Subcutaneous adipose tissue (tissue), 4 donors: ENCODE results near the gene CADM3. TPM values are rescaled to one million over a fixed set of nuclear protein-coding genes. Genes with fewer than 3 reads are reported as not detected.

ENCODE experiments used
- small RNA-seq: library from RNA; depleted of rRNA; stranded (forward); fragments of <200 nt; gene quantifications from one replicate; pipeline ENCODE3, GENCODE V24; 2016
- total RNA-seq, 4 donors: library from RNA; depleted of rRNA; stranded (reverse); fragments of >200 nt; gene quantifications; one replicate each; pipeline ENCODE4 v1.1.0, GENCODE V29; 2016
- TF ChIP-seq, protein P1 (sequence below): fragments of 450-650 bp; IDR thresholded peaks from one replicate; pipeline ENCODE4 v1.5.1; 2016; ENCODE audit warnings: low read depth, mild to moderate bottlenecking, control low read depth, antibody characterized with exemption, moderate library complexity

CADM3 gene
- total RNA-seq, 4 donors from 2014 or later: 2.8 to 19.7 (median 8.0) TPM

DNA sequence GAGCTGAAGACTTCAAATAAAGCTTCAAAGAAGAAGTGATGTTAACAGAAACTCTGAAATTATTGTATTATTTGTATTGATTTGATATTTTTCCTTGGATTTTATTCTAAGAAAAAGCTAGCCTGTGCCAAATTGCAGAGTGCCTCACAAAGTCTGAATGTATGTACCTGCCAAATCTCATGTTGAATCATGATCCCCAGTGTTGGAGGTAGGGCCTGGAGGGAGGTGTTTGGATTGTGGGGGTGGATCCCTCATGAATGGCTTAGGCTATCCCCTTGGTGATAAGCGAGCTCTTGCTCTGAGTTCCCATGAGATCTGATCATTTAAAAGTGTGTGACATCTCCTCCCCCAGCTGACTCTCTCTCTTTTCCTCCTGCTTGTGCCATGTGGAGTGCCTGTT is 76.9 kb downstream of the CADM3 start:
- TF ChIP-seq, protein P1, sequence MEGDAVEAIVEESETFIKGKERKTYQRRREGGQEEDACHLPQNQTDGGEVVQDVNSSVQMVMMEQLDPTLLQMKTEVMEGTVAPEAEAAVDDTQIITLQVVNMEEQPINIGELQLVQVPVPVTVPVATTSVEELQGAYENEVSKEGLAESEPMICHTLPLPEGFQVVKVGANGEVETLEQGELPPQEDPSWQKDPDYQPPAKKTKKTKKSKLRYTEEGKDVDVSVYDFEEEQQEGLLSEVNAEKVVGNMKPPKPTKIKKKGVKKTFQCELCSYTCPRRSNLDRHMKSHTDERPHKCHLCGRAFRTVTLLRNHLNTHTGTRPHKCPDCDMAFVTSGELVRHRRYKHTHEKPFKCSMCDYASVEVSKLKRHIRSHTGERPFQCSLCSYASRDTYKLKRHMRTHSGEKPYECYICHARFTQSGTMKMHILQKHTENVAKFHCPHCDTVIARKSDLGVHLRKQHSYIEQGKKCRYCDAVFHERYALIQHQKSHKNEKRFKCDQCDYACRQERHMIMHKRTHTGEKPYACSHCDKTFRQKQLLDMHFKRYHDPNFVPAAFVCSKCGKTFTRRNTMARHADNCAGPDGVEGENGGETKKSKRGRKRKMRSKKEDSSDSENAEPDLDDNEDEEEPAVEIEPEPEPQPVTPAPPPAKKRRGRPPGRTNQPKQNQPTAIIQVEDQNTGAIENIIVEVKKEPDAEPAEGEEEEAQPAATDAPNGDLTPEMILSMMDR: no peak

DNA sequence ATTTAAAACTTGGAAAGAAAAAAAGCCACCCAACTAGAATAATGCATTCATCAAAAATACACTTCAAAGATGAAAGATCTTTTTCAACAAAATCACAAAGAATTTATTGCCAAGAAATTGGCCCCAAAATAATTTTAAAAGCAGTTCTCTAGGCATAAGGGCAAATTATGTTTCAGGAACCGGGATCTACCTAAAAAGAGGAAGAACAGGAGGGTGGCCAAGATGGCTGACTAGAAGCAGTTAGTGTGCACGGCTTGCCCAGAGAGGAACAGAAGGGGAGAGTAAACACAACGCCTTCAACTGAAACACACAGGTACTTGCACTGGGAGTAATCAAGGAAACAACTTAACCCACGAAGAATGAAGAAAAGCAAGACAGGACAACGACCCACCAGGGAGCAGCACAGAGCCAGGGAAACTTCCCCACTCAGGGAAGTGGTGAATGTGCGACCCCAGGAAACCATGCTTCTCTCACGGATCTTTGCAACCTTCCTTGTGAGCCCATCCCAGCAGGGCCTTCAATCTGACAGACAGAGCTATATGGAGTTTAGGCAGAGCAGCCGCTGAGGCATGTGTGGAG is 79.3 kb downstream of the CADM3 start:
- TF ChIP-seq, protein P1: no peak

Small RNA genes lying within 50 kb of the gene (small RNA-seq; reads per million reads assigned to genes)
- gene RNA5SP60: not detected

Other genes starting within 250 kb of the CADM3 start
- gene PYHIN1, start 240.1 kb upstream of the CADM3 start, total RNA-seq: 1 to 10 TPM; 2.9 to 9.3 (median 5.8) TPM
- 100 to 1,000 TPM in 3 of 4 donors, 10 to 100 TPM in 1; 71.4 to 134 (median 116) TPM for gene IFI16, start 161.7 kb upstream of the CADM3 start, total RNA-seq
- 1 to 10 TPM in 1 of 4 donors, not detected in 3; 2.5 TPM for gene AIM2, start 94.8 kb upstream of the CADM3 start, total RNA-seq
- 100 to 1,000 TPM in 2 of 4 donors, 10 to 100 TPM in 2; 30.2 to 157 (median 94.1) TPM for gene ACKR1, start 33.3 kb downstream of the CADM3 start, total RNA-seq
- gene FCER1A, start 130.7 kb downstream of the CADM3 start, total RNA-seq: 1 to 10 TPM in 3 of 4 donors, not detected in 1; 1.5 to 2.2 (median 2.2) TPM